NCI-H748 treated with DMSO at 0.1 percent for 48 hours (cell line): ENCODE data around the gene PREX1.

Experiments
- DNase-seq: peaks from one replicate; lab custom pipeline; 2025; lab: John Stamatoyannopoulos, UW

Gene PREX1

DNA sequence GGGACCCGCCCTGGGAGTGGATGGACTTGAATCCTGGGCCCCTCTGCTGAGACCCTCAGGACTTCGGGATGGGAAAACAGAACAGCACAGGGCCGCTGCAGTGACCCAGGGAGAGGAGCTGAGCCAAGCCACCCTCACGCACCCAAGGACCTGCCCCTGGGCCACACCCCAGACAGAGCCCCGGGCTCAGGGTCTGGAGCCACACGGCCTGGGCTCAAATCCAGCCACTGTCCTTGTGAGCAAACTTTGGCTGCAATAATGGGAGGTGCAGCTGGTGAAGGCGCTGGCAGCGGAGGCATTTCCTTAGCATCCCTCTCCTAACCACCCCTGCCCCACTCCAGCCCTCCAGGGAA lies 207.7 kb downstream of the PREX1 start:
- DNase-seq, result no peak

DNA sequence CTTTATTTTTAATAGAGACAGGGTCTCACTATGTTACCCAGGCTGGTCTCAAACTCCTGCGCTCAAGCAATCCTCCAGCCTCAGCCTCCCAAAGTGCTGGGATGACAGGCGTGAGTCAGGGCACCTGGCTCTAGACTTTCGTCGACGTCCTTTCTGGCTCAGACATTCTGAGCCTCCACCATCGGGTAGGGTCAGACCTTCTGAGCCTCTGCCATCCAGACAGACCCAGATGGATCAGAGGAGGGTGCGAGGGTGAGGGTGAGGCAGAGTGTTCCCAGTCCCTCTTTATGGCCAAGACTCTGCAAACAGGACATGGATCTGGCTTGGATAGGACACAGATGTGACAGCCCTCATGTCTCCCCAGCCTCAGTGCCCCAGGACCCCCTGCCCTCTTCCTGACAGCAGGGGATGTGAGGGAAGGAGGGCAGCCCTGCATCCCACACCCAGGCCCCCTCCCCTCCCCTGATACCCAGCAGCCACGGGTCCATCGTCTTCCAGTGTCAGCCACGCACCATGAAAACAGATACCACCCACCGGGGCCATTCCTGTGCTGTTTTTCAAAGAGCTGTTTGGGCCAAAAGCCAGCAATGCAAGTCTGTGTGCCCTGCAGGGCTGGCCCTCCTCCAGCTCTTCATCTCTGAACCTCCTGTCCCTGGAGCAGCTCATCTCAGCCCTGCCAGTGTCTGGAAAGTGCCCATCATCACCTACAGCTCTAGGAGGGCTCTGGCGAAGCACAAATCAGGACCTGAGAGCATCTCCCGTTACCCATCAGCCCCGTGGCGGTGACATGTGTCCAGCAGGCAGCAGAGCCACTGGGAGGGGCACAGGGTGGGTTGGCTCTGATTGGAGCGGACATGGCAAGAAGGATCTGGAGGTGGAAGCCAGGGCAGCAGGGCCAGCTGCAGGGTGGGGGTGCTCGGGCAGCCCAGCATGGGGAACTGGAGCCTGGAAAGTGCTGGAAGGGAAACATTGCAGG lies 208.4 kb downstream of the PREX1 start:
- no peak for DNase-seq

DNA sequence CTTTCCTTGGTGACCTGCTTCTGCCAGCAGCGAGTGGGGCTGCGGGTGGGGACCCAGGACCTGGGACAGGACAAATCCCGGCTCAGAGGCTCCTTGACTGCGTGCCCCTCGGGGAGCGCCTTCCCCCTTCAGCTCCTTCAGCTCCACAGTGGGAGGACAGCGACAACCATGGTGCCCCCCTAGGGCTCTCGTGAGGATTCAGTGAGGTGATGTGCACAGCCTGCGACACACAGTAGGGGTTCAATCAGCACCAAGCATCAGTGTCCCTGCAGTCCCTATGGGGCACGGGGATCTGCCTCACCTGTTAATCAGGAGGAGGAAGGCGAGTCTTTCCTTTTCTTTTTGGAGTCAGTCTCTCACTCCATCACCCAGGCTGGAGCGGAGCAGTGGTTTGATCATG lies 209.2 kb downstream of the PREX1 start:
- DNase-seq, result no peak

DNA sequence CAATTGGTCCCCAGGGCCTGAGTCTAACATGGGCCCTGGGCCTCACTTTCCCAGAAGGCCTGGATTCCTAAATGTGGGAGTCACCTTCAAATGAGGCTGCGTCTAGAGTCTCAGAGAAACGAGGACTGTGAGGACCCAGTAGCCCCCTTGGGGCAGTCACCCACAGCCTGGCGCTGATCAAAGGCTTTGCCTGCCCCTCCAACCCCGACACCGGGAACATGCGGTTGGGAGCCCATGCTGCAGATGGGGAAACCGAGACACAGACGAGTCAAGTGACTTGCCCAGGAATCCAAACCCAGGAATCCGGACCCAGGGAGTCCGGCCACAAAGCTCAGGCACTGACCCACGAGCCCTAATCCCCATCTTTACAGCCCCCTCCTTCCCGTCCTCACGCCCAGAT lies 209.7 kb downstream of the PREX1 start:
- DNase-seq, result no peak

DNA sequence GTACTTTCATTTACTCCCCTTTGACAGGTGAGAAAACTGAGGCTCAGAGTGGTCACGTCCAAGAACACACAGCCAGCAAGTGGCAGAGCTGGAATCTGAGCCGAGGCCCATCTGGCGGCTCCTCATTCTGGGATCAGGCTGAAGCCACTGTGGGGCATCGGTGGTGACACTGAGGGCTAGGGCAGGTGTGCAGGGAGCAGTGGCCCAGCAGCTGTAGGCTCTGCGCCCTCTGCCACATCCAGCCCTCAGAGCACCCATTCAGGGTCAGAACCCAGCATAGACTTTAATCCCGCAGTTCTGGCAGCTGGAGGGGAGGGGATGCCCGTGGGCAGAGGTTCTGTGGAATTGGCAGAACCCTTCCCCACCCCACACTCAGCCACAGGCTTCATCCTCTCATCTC lies 210.3 kb downstream of the PREX1 start:
- DNase-seq, result no peak

DNA sequence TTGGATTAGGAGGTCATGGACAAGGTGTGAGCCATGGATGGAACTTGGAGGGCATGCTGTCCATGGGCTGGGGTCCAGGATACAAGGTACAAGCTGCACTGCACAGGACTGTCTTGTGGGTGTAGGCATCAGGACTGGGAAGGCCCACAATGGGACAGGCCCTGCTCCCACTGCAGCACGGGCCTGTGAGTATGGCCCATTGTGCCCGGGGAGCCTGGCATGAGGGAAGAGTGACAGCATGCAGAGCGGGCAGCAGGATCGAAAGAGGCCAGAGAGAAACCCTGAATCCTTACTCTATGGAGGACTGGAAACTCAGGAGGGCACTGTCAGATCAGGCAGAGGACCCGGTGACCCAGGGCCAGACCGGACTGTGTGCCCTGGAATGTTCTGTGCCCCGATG lies 211.3 kb downstream of the PREX1 start:
- no peak for DNase-seq

DNA sequence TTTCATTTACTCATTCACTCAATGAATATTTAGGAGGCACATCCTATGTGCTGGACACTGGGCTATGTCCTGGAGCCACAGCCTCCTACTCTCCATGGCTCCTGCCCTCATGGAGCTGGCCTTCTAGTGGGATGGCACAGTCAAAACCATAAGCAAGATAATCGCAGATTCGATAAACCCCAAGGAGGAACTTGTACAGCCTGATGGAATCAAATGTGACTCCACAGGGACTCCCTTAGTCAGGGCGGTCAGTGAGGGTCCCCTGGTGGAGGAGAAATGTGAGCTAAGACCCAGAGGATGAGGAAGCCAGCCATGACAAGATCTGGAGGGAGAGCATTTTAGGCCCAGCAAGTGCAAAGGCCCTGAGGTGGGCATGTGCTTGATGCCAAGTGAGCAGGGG lies 211.9 kb downstream of the PREX1 start:
- DNase-seq, result no peak

DNA sequence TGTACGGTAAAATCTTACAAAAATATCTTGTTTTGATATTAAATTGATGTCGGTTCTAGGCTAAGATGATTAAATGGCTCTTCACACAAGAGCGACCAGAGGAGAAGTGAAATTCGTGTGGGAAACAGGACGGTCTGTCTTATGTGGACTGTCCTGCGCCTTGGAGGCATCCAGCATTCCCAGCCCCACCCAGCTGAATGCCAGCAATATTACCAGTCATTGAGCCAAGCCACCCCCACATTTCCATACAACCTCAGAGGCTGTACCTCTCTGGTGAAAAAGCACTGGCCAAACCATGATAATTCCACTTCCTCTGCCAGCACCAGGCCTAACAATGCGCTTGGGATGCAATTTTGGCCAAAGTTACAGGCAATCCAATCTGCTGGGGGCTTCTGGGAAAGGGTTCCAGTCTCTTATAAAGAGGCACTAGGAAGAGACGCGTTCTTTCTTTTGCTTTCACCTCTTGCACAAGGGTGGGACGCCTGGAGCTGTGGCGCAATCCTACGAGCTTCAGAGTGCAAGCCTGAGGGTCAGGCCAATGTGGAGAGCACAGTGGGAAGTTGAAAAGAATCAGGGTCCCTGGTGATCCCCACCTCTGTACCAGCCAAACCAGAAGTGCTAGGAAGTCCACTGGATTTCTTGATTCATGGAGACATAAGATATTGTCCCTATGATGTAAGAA lies 213.1 kb downstream of the PREX1 start:
- no peak for DNase-seq

DNA sequence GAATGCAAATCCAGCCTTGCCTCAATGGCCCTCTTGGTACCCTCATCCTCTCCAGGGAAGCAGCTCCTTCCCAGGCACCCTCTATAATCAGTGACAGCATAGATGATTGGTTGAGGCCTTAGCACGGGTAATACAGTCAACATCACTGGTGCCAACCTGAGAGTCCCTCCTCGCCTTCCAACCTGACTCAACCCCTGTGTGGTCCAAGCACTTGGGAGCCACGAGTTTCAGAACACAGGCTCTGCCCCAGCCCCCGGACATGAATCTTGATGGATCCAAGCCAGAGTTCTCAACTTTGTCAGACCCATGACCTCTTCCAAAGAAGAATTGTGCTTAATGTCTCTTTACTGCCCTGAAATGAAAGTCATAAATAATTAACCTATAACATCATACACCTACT lies 213.9 kb downstream of the PREX1 start:
- DNase-seq, result no peak

DNA sequence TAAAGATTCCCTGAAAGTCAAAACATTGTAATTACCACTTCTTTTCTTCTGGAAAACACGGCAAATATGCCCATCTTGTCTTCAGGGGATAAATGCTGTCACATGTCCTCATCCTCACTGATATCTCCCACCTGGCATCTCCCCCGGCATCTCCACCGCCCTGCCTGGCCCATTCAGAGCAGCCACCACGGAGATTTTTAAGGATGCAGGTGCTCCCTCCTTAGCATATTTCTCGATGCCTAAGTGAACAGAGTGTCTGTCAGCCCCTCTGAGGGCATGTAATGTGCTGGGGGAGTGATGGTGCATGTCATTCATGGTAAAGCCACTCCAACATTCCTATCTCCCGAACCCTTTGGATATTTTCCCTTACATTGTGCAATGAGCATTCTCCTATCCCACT lies 215.5 kb downstream of the PREX1 start:
- DNase-seq, result no peak

DNA sequence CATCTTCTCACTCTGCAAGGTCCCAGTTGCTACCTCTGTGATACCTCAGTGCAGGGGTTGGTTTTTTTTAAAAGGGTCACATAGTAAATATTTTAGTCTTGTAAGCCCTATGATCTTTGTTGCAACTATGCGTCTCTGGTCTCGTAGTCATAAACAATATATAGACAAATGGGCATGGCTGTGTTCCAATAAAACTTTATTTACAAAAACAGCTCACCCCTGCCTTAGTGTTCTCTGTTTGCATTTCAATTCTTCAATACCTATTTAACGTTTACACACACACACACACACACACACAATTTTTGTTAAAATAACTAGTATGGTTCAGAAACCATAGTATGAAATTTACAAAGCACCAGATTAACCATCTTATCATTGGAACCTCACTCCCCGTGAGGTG lies 216.8 kb downstream of the PREX1 start:
- DNase-seq, result no peak

DNA sequence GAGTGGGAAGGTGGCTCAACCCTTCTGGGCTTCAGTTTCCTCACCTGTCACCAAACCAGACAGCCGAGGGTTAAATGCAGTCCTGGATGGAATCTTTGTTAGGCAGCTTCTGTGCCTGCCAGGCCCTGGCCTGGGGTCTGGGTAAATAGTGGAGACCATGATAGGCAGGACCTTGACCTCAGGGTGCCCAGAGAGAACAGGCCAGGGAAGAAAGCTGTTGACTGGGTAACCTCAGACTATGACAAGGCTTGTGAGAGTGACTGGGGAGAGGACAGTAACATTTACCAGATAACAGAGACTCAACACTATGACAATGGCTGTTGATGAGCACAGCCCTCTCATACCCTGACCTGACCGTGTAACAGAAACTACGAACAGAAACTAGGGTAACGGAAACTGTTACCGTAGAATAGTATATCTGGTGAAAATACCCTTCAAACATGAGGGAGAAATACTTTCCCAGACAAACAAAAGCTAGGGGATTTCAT lies 218.3 kb downstream of the PREX1 start:
- no peak for DNase-seq

DNA sequence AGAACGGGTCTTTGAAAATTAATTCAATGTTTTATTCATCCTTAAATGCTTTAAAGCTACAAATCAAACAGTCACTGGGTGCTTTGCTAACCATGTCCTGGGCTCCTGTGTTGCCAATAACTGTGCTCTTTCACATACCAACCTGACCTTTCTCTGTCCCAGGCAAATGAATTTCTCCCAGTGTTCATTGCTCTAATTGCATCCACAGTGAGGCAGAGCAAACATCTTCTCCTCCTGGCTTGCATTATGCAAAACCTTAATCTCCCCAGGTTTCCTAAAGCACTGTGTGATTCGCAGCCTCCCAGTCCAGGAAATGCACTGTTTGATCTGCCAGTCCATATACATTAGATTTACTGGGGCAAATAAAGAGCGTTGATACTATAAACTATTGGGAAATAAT lies 219.0 kb downstream of the PREX1 start:
- DNase-seq, result no peak

DNA sequence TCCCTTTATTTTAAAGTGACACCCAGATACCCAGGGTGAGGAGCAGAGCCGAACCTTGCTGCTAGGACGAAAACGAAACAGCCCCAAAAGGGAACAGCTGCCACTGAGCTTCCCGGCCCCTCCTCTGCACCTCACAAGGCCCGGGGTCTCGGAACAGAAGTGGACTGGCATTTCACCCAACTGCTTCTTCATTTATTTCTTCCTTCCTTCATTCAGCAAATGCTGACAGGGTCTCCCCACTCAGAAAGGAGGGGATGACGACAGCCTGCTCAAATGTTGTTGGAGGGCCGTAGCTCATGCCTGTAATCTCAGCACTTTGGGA lies 220.3 kb downstream of the PREX1 start:
- no peak for DNase-seq

DNA sequence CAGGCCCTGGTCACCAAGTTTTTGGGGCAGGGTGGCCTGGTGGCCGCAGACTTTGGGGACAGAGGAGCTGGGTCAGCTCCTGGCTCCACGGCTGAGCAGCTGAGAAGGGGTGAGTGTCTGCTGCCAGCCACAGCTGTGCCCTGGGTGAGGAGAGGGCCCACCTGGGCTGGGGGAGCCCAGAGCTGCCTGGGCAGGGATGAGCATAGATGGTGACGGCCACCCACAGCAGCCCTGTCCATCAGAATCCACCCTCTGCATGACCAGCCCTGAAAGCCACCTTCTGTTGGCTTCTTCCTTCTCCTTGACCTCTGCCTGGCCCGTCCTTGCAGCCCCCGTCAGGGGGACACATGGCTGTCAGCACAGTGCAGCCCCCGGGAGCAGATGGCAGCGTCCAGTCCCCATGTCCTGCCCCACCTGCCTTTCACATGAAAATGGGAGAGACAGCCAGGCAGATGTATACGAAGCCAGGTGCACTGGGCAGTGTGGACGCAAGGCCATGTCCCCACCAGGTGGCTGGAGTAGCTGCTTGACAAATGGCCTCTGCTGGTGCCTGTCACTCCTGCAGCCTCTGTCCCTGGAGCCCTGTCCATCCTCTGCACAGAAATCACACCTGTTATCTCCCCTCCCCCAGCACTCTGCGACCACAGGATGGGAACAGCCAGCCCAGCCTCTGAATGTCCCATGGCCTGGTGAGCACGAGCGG lies 220.8 kb downstream of the PREX1 start:
- DNase-seq, result no peak

DNA sequence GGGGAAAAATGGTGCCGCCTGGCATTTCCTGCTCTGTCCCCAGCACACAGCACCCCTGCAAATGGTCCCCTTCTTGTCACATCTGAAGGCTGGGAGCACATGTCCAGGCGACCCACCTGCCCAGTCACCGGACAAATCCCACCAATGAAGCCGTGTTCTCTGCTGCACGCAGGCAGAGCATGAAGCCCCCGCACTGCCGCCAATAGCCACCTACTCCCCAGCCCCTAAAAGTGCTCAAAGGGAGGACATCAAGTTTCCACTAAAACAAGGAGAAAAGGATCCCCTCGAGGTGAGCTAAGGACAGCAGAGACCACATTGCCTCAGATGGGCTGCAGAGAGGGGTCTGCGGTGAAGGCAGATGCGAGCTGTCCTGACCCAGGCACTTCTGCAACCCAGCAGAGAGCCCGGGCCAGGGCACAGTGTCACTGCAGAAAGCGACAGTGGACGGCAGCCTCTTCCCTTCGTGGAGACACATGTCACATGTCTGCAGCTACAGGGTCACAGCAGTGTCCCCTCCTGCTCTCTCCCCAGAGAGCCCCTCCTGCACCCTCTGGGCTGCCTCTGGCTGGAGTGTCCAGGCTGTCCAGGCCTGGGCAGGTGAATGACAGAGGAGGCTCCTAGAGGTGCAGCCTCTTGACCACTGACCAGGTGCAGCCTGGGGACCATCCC lies 221.5 kb downstream of the PREX1 start:
- DNase-seq, result no peak

DNA sequence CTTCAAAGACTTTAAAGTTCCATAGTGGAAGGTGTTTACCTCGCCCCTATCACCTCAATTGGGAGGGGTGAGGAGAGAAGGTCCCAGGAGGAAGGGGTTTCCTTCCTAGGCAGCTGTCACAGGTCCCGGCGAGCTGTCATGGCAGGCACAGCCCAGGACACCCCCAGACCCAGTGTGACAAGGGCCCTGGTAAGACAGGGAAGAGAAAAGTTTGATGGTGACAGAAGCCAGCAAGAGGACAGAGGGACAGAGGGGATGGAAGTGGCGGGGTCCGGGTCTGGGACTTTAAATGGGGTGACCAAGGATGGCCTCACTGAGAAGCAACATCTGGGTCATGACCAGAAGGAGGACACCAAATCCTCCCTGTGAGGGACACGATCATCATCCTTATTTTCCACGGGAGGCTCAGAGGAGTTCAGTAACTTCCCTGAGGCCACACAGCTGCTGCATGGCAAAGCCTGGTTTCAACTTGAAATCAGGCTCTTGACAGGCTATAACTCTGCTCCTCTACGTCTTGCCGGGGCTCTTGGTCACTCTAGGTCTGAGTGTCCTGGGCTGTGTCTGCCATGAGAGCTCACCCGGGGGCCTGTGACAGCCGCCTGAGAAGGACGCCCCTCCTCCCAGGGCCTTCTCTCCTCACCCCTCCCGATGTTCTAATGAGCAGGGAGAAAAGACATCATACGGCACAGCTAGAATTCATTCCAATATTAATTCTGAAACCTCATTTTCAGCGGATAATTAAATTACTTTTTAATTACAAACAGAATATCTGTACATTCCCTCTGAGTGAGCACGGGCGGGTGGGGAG lies 222.2 kb downstream of the PREX1 start:
- no peak for DNase-seq

DNA sequence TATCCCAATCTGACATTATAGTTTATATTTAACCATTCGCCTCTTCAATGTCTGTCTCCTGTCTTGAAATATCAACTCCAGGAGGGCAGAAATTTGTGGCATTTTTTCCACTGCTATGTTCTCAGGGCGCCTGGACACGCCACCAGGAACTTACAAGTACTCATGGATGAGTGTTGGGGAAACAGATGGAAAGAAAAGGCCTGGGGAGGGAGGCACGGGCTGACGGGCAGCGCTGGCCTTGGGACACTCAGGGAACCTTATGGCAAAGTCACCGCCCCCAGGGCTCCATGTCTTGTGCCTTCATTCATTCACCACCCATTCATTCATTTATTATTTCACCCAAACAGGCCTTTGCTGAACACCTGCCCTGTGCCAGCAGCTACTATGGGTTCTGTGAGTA lies 222.9 kb downstream of the PREX1 start:
- no peak for DNase-seq

DNA sequence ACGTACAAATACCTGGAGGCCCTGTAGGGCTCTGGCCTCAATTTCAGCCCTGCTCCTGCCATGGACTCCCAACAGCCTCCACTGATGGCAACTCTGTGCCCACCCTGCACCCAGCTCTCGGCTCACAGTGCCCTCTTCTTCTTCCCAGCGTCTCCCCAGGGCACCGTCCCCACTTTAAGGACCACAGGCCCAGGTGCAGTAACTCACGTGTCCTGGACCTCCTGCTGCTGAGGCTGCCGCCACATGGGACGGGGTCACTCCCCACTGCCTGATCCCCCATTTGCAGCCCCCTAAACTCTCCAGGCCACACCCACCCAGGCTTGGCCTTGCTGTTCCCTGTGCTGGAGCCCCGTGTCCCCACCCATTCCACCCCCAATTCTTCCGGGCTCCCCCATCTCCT lies 223.4 kb downstream of the PREX1 start:
- DNase-seq, result no peak

DNA sequence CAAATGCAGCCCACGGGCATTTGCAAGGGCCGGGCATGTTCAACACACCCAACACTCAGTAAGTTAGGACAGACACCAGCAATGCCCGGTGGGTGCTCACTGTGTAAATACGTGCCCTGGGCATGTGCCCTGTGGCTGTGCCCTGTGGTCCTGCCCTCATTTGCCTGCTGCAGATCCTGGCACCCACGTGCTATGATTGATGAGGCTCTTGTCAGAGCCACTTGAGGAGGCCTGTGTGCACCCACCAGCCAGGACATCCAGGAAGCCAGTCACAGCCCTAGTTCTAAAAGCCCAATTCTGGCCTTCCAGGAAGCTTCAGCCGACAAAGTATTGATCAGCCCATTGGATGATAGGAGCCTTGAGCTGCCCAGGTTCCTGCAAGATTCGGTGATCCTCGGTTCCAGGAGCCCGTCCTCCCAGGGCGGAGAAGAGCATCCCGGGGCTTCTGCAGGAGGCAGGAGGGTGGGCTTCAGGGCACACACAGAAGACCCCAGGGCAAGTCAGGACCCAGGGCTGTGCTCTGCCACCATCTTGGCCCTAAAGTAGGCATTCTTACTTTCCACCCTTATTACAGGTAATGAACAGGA lies 223.9 kb downstream of the PREX1 start:
- no peak for DNase-seq
